Body of pancreas (tissue), 4 donors: Measurements from ENCODE around the gene CPXM2.

Source experiments
- POLR2A ChIP-seq, 3 donors: fragments of 450-650 bp; IDR thresholded peaks; one replicate each; pipeline ENCODE4 v1.6.1; 2016; ENCODE audit warnings: antibody characterized with exemption in 3 of 3, mild to moderate bottlenecking in 2 of 3
- TF ChIP-seq, protein P1 (sequence below), 7 experiments: fragments of 450-650 bp in 4 of 7; fragments of 200-600 bp in 3 of 7; sonication (generic) in 3 of 7; IDR thresholded peaks; one replicate each; pipeline ENCODE4 v1.5.1; 2016 to 2019; ENCODE audit warnings: antibody characterized with exemption in 7 of 7

DNA sequence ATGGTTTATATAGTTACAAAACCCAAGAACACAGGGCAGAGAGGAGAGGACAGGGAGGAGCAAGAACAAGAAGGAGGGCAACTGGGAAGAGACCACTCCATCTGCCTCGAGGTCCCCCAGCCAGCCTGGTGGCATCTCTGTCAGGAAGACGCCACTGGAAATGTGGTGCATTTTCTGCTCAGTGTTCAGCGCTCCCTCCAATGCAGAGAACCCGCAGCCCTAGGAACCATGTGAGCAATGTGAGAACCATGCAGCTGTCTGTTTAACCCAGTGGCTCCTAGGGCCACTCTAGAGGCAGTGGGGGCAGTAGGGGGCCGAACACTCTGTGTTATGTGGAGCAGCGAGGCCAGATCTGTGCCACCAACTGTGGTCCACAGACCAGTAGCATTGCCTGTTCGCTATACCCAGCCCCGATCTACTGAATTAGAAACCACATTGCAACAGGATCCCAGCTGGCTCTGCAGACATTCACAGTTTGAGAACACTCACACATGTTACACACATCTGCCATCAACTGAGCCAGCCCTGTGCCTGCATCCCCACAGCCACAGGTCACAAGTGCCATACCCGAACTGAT, 110.2 kb downstream of the CPXM2 start:
- TF ChIP-seq, protein P1, sequence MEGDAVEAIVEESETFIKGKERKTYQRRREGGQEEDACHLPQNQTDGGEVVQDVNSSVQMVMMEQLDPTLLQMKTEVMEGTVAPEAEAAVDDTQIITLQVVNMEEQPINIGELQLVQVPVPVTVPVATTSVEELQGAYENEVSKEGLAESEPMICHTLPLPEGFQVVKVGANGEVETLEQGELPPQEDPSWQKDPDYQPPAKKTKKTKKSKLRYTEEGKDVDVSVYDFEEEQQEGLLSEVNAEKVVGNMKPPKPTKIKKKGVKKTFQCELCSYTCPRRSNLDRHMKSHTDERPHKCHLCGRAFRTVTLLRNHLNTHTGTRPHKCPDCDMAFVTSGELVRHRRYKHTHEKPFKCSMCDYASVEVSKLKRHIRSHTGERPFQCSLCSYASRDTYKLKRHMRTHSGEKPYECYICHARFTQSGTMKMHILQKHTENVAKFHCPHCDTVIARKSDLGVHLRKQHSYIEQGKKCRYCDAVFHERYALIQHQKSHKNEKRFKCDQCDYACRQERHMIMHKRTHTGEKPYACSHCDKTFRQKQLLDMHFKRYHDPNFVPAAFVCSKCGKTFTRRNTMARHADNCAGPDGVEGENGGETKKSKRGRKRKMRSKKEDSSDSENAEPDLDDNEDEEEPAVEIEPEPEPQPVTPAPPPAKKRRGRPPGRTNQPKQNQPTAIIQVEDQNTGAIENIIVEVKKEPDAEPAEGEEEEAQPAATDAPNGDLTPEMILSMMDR (IDR thresholded peaks at IDR 0.05): no peak
- TF ChIP-seq POLR2A (IDR thresholded peaks at IDR 0.05): no peak
